ENCODE measurements around the gene CCDC47.

- no peak for TF ChIP-seq CTCF (IDR thresholded peaks at IDR 0.05; ENCODE audit: low read depth, low read length, poor library complexity, severe bottlenecking)
- no peak for TF ChIP-seq EZH2phosphoT487 (IDR thresholded peaks at IDR 0.05; ENCODE audit: borderline replicate concordance, low read length)
Observed at GRCh38 chr17:63817736-63818385, 44.5 kb upstream of the CCDC47 start.

All from DOHH2 (cell line).